22Rv1 (cell line): ENCODE data around the gene KCNIP4.

ENCODE experiments used
- CTCF ChIP-seq: fragments of 450-650 bp; IDR thresholded peaks from 2 replicates; pipeline ENCODE4 v1.5.1; 2017; ENCODE audit warnings: mild to moderate bottlenecking
- ZFX ChIP-seq: fragments of 450-650 bp; IDR thresholded peaks from 2 replicates; pipeline ENCODE4 v1.6.1; 2017; ENCODE audit warnings: antibody characterized with exemption, borderline replicate concordance

- TF ChIP-seq CTCF (no peak), ZFX (no peak)
Observed at GRCh38 chr4:21811565-21811964, 137.0 kb downstream of the KCNIP4 start.
